HepG2 (cell line): ENCODE results near the gene CHKA. TPM values are rescaled to one million over a fixed set of nuclear protein-coding genes. Genes with fewer than 3 reads are reported as not detected.

ENCODE experiments used
- FOXO1 ChIP-seq: sonication (generic); formaldehyde crosslinking; IDR thresholded peaks from 2 replicates; pipeline ENCODE4 v1.4.0; 2020; ENCODE audit warnings: missing genetic modification reagents
- HDAC2 ChIP-seq: sonication (generic); formaldehyde crosslinking; IDR thresholded peaks from 2 replicates; pipeline ENCODE4 v1.4.0; 2020; ENCODE audit warnings: missing genetic modification reagents
- KAT7 ChIP-seq: IDR thresholded peaks from 2 replicates; pipeline ENCODE4 v1.6.1; 2018; ENCODE audit warnings: borderline replicate concordance, missing compliant biosample characterization
- KLF16 ChIP-seq, 2 experiments: sonication (generic) in 1 of 2; formaldehyde crosslinking in 1 of 2; IDR thresholded peaks; 2 replicates each; pipeline versions ENCODE4 v1.6.1 to v1.8.0; 2016 to 2023; ENCODE audit warnings: missing genetic modification reagents in 2 of 2, missing compliant biosample characterization in 1 of 2
- MEIS1 ChIP-seq: sonication (generic); formaldehyde crosslinking; IDR thresholded peaks from 2 replicates; pipeline ENCODE4 v1.9.0; 2021; ENCODE audit warnings: mild to moderate bottlenecking, missing genetic modification reagents, moderate library complexity, borderline replicate concordance
- NFKBIZ ChIP-seq: IDR thresholded peaks from 2 replicates; pipeline ENCODE4 v1.6.1; 2018; ENCODE audit warnings: missing genetic modification reagents, missing compliant biosample characterization
- RXRB ChIP-seq: IDR thresholded peaks from 2 replicates; pipeline ENCODE4 v1.6.1; 2016; ENCODE audit warnings: borderline replicate concordance, missing genetic modification reagents, missing compliant biosample characterization
- SMARCC2 ChIP-seq: fragments of 450-650 bp; IDR thresholded peaks from 2 replicates; pipeline ENCODE4 v1.6.1; 2017; ENCODE audit warnings: antibody characterized with exemption, mild to moderate bottlenecking
- SNAPC2 ChIP-seq: sonication (generic); formaldehyde crosslinking; IDR thresholded peaks from 2 replicates; pipeline ENCODE4 v1.8.1; 2022; ENCODE audit warnings: mild to moderate bottlenecking, missing genetic modification reagents
- SOX6 ChIP-seq, 2 experiments: fragments of 450-650 bp in 1 of 2; sonication (generic) in 1 of 2; formaldehyde crosslinking in 1 of 2; IDR thresholded peaks; 2 replicates each; pipeline versions ENCODE4 v1.4.0 to v1.6.1; 2017 to 2020; ENCODE audit warnings: antibody characterized with exemption in 1 of 2, mild to moderate bottlenecking in 1 of 2, missing genetic modification reagents in 1 of 2
- SP2 ChIP-seq: sonication (generic); formaldehyde crosslinking; IDR thresholded peaks from 2 replicates; pipeline ENCODE4 v1.5.1; 2020; ENCODE audit warnings: mild to moderate bottlenecking, missing genetic modification reagents
- STAT5B ChIP-seq: sonication (generic); formaldehyde crosslinking; IDR thresholded peaks from 2 replicates; pipeline ENCODE4 v1.4.0; 2020; ENCODE audit warnings: missing genetic modification reagents
- ZBTB7B ChIP-seq: sonication (generic); formaldehyde crosslinking; IDR thresholded peaks from 2 replicates; pipeline ENCODE4 v1.4.0; 2020; ENCODE audit warnings: missing genetic modification reagents
- ZFP36 ChIP-seq: fragments of 150-350 bp; IDR thresholded peaks from 2 replicates; pipeline ENCODE4 v1.6.1; 2018; ENCODE audit warnings: borderline replicate concordance, low read length, low read depth; ENCODE audit not compliant: partially characterized antibody
- ZMAT3 ChIP-seq: sonication (generic); formaldehyde crosslinking; conservative IDR thresholded peaks from 2 replicates; pipeline ENCODE4 v1.7.0; 2021; ENCODE audit warnings: missing genetic modification reagents
- ZNF432 ChIP-seq: sonication (generic); formaldehyde crosslinking; IDR thresholded peaks from 2 replicates; pipeline ENCODE4 v1.5.0; 2020; ENCODE audit warnings: missing genetic modification reagents, mild to moderate bottlenecking, borderline replicate concordance
- ZNF619 ChIP-seq: sonication (generic); formaldehyde crosslinking; IDR thresholded peaks from 2 replicates; pipeline ENCODE4 v1.4.0; 2020; ENCODE audit warnings: mild to moderate bottlenecking, missing genetic modification reagents
- ZNF629 ChIP-seq: sonication (generic); formaldehyde crosslinking; conservative IDR thresholded peaks from 2 replicates; pipeline ENCODE4 v1.5.0; 2020; ENCODE audit warnings: missing genetic modification reagents
- ZNF878 ChIP-seq: sonication (generic); formaldehyde crosslinking; IDR thresholded peaks from 2 replicates; pipeline ENCODE4 v1.8.1; 2023; ENCODE audit warnings: mild to moderate bottlenecking, missing genetic modification reagents, moderate library complexity
- ZSCAN20 ChIP-seq: sonication (generic); formaldehyde crosslinking; IDR thresholded peaks from 2 replicates; pipeline ENCODE4 v1.4.0; 2020; ENCODE audit warnings: missing genetic modification reagents, mild to moderate bottlenecking, borderline replicate concordance
- ZSCAN21 ChIP-seq: sonication (generic); formaldehyde crosslinking; IDR thresholded peaks from 2 replicates; pipeline ENCODE4 v1.8.0; 2022; ENCODE audit warnings: mild to moderate bottlenecking, missing genetic modification reagents, moderate library complexity, borderline replicate concordance
- polyA plus RNA-seq, 8 experiments: library from polyadenylated mRNA; depleted of rRNA in 3 of 8; stranded (reverse) in 7 of 8; unstranded in 1 of 8; fragments of >200 nt; fragmentation: Illumina TruSeq in 4 of 8; extraction: Trizol in 4 of 8; gene quantifications; 2 replicates each; pipeline versions ENCODE4 v1.2.1 to v1.2.3, GENCODE V29; 2011 to 2016; ENCODE audit warnings: low read depth in 4 of 8, missing spikeins in 1 of 8, mixed read lengths in 1 of 8; ENCODE audit not compliant: insufficient read depth in 1 of 8
- total RNA-seq, 5 experiments: library from RNA; depleted of rRNA; stranded (reverse); fragments of >200 nt; fragmentation: Illumina TruSeq; extraction: Trizol; gene quantifications; 2 replicates each; pipeline ENCODE4 v1.2.3, GENCODE V29; 2016; ENCODE audit warnings: low read depth in 1 of 5
- TF ChIP-seq, protein P1 (sequence below): sonication (generic); formaldehyde crosslinking; IDR thresholded peaks from 2 replicates; pipeline ENCODE4 v1.5.1; 2020; ENCODE audit warnings: mild to moderate bottlenecking, moderate library complexity, missing genetic modification reagents
- TF ChIP-seq, protein P2 (sequence below): sonication (generic); formaldehyde crosslinking; conservative IDR thresholded peaks from 2 replicates; pipeline ENCODE4 v1.8.0; 2022; ENCODE audit warnings: mild to moderate bottlenecking, moderate library complexity, missing genetic modification reagents
- TF ChIP-seq, protein P3 (sequence below): sonication (generic); formaldehyde crosslinking; IDR thresholded peaks from 2 replicates; pipeline ENCODE4 v1.4.0; 2020; ENCODE audit warnings: missing genetic modification reagents

Gene CHKA
- total and polyA plus RNA-seq, 2 of the 13 experiments (the other 11 are each of a cell fraction or from before 2014, with no cell fraction given): 71.6 to 92.7 TPM

DNA sequence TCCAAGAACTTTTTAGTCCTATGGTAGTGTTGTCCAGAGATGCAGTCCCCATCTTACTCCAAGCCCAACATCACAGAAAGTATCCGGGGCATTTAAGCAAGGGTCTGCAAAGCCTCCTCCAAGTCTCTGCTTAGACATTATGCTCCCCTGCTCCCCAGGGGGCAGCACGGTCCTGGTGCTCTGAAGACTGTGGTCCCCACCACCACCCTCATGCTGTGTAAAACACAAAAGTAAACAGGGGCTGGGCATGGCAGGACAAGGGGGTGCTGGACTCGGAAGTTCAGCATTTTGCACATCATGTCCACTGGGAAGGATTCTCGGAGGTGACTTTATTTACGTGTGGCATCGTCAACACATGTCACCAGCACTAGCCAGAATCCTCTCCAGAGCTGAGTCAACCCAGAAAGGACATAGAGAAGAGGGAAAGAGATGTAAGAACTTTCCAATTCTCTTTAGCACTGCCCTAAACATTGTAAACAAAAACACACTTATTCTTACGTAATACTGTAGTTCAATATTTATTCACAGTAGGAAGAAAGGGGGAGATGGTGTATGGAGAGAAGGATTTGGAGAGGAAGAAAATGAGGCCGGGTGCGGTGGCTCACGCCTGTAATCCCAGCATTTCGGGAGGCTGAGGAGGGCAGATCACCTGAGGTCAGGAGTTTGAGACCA, 44.7 kb downstream of the CHKA start (continued):
- TF ChIP-seq ZFP36 (no peak), KAT7 (CRISPR knock-in tag) (no peak), ZNF629 (CRISPR knock-in tag) (no peak), HDAC2 (CRISPR knock-in tag) (no peak), ZNF432 (CRISPR knock-in tag) (no peak), ZSCAN21 (CRISPR knock-in tag) (no peak), STAT5B (CRISPR knock-in tag) (no peak), ZBTB7B (CRISPR knock-in tag) (no peak), SOX6 (IDR thresholded peaks at IDR 0.05) (no peak), SOX6 (CRISPR knock-in tag; IDR thresholded peaks at IDR 0.05) (peak; percentile 44), SNAPC2 (no peak), KLF16 (CRISPR knock-in tag; IDR thresholded peaks at IDR 0.05) (peak in 1 of 2 experiments; percentile 41; a peak in 1 of 4 replicates), ZSCAN20 (CRISPR knock-in tag) (no peak), ZNF619 (CRISPR knock-in tag) (no peak), RXRB (CRISPR knock-in tag) (no peak), SMARCC2 (no peak), ZMAT3 (CRISPR knock-in tag) (no peak), MEIS1 (CRISPR knock-in tag) (no peak), FOXO1 (CRISPR knock-in tag) (no peak), NFKBIZ (CRISPR knock-in tag) (no peak), SP2 (CRISPR knock-in tag) (no peak), ZNF878 (CRISPR knock-in tag) (0 out of 2 replicates have a peak, but pooled peaks have one; percentile 28)
- TF ChIP-seq, protein P1, sequence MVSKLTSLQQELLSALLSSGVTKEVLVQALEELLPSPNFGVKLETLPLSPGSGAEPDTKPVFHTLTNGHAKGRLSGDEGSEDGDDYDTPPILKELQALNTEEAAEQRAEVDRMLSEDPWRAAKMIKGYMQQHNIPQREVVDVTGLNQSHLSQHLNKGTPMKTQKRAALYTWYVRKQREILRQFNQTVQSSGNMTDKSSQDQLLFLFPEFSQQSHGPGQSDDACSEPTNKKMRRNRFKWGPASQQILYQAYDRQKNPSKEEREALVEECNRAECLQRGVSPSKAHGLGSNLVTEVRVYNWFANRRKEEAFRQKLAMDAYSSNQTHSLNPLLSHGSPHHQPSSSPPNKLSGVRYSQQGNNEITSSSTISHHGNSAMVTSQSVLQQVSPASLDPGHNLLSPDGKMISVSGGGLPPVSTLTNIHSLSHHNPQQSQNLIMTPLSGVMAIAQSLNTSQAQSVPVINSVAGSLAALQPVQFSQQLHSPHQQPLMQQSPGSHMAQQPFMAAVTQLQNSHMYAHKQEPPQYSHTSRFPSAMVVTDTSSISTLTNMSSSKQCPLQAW (CRISPR knock-in tag): 0 out of 2 replicates have a peak, but pooled peaks have one; percentile 22
- TF ChIP-seq, protein P2, sequence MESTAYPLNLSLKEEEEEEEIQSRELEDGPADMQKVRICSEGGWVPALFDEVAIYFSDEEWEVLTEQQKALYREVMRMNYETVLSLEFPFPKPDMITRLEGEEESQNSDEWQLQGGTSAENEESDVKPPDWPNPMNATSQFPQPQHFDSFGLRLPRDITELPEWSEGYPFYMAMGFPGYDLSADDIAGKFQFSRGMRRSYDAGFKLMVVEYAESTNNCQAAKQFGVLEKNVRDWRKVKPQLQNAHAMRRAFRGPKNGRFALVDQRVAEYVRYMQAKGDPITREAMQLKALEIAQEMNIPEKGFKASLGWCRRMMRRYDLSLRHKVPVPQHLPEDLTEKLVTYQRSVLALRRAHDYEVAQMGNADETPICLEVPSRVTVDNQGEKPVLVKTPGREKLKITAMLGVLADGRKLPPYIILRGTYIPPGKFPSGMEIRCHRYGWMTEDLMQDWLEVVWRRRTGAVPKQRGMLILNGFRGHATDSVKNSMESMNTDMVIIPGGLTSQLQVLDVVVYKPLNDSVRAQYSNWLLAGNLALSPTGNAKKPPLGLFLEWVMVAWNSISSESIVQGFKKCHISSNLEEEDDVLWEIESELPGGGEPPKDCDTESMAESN (CRISPR knock-in tag): no peak
- TF ChIP-seq, protein P3, sequence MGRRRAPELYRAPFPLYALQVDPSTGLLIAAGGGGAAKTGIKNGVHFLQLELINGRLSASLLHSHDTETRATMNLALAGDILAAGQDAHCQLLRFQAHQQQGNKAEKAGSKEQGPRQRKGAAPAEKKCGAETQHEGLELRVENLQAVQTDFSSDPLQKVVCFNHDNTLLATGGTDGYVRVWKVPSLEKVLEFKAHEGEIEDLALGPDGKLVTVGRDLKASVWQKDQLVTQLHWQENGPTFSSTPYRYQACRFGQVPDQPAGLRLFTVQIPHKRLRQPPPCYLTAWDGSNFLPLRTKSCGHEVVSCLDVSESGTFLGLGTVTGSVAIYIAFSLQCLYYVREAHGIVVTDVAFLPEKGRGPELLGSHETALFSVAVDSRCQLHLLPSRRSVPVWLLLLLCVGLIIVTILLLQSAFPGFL: no peak
